Activated CD4-positive, alpha-beta T cell treated with anti-CD3 and anti-CD28 coated beads, Interleukin-2, Interleukin-6, amounts not matched to agents 100 ng/mL and 50 ng/mL, durations not matched to agents 16 hours and 8 hours (primary cell): Measurements from ENCODE around the gene CNNM4.
A peak's percentile ranks its signal among the peaks of the same experiment; 100 is the strongest.
"Not testable (repeated sequence)": the region's sequence is repeated elsewhere in the genome, so short reads cannot be mapped to it uniquely, and the experiment has no call there.

Experiments used
- DNase-seq: peaks from one replicate; pipeline ENCODE4 v3.0.0-alpha.2; 2020

CNNM4 gene

GRCh38 chr2:96796497-96796896, 35.8 kb downstream of the CNNM4 start:
- DNase-seq = not testable (repeated sequence)

GRCh38 chr2:96797066-96797625, 36.4 kb downstream of the CNNM4 start:
- DNase-seq = no peak

- DNase-seq = no peak
Observed at GRCh38 chr2:96798733-96799622, 38.3 kb downstream of the CNNM4 start.

GRCh38 chr2:96799623-96799935, 38.9 kb downstream of the CNNM4 start:
- DNase-seq = no peak

- DNase-seq = no peak
Observed at GRCh38 chr2:96800061-96801004, 39.6 kb downstream of the CNNM4 start.

GRCh38 chr2:96801005-96801785, 40.5 kb downstream of the CNNM4 start:
- DNase-seq = peak; percentile 74

- DNase-seq = peak; percentile 27
Observed at GRCh38 chr2:96801786-96802595, 41.3 kb downstream of the CNNM4 start.

GRCh38 chr2:96802721-96803120, 42.0 kb downstream of the CNNM4 start:
- no peak for DNase-seq

GRCh38 chr2:96804986-96805385, 44.3 kb downstream of the CNNM4 start:
- no peak for DNase-seq

- DNase-seq = not testable (repeated sequence)
Observed at GRCh38 chr2:96805946-96806345, 45.2 kb downstream of the CNNM4 start.

- no peak for DNase-seq
Observed at GRCh38 chr2:96806468-96807126, 45.9 kb downstream of the CNNM4 start.

GRCh38 chr2:96807127-96807471, 46.4 kb downstream of the CNNM4 start:
- no peak for DNase-seq

GRCh38 chr2:96808176-96808837, 47.6 kb downstream of the CNNM4 start:
- no peak for DNase-seq

GRCh38 chr2:96809216-96809882, 48.6 kb downstream of the CNNM4 start:
- no peak for DNase-seq

- no peak for DNase-seq
Observed at GRCh38 chr2:96809951-96810782, 49.5 kb downstream of the CNNM4 start.

GRCh38 chr2:96810783-96811192, 50.1 kb downstream of the CNNM4 start:
- no peak for DNase-seq

- DNase-seq = no peak
Observed at GRCh38 chr2:96811917-96812316, 51.2 kb downstream of the CNNM4 start.

GRCh38 chr2:96813656-96814055, 53.0 kb downstream of the CNNM4 start:
- no peak for DNase-seq
